ENCODE results near the gene ZBTB34.

GRCh38 chr9:126914458-126915280, 54.2 kb downstream of the ZBTB34 start, which contains the start of gene RALGPS1:
- TF ChIP-seq, protein P1, sequence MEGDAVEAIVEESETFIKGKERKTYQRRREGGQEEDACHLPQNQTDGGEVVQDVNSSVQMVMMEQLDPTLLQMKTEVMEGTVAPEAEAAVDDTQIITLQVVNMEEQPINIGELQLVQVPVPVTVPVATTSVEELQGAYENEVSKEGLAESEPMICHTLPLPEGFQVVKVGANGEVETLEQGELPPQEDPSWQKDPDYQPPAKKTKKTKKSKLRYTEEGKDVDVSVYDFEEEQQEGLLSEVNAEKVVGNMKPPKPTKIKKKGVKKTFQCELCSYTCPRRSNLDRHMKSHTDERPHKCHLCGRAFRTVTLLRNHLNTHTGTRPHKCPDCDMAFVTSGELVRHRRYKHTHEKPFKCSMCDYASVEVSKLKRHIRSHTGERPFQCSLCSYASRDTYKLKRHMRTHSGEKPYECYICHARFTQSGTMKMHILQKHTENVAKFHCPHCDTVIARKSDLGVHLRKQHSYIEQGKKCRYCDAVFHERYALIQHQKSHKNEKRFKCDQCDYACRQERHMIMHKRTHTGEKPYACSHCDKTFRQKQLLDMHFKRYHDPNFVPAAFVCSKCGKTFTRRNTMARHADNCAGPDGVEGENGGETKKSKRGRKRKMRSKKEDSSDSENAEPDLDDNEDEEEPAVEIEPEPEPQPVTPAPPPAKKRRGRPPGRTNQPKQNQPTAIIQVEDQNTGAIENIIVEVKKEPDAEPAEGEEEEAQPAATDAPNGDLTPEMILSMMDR (IDR thresholded peaks at IDR 0.05 in 2 of 3, conservative IDR thresholded peaks at IDR 0.05 in 1 of 3; ENCODE audit: insufficient read depth in 2 of 3, low read depth in 1 of 3, low read length in 3 of 3), result no peak
- TF ChIP-seq SRSF7 (optimal IDR thresholded peaks at IDR 0.05; ENCODE audit: low read depth, low read length), result no peak
- no peak for TF ChIP-seq FOXM1 (IDR thresholded peaks at IDR 0.05; ENCODE audit: low read depth)
- no peak for TF ChIP-seq FOXM1 (CRISPR knock-in tag; IDR thresholded peaks at IDR 0.05; ENCODE audit: low read depth)
- peak; percentile 68 for TF ChIP-seq SP2 (IDR thresholded peaks at IDR 0.05; ENCODE audit: extremely low read depth, low read depth, low read length, poor library complexity, severe bottlenecking)

All from K562 (cell line).